SK-N-SH (cell line): Measurements from ENCODE around the gene SCN3A.

ENCODE experiments used
- ELF1 ChIP-seq: IDR thresholded peaks from 2 replicates; pipeline ENCODE4 v1.4.0; 2012
- POLR2AphosphoS5 ChIP-seq: IDR thresholded peaks from 2 replicates; pipeline ENCODE4 v1.6.1; 2012; ENCODE audit warnings: low read depth, low read length
- RFX5 ChIP-seq: IDR thresholded peaks from 2 replicates; pipeline ENCODE4 v1.6.1; 2012; ENCODE audit warnings: mild to moderate bottlenecking, improper control_type of control experiment, low read length
- YY1 ChIP-seq: IDR thresholded peaks from 2 replicates; pipeline ENCODE4 v1.4.0; 2012; ENCODE audit warnings: low read depth, mild to moderate bottlenecking
- TF ChIP-seq, protein P1 (sequence below): fragments of 200-600 bp; sonication (generic); IDR thresholded peaks from 2 replicates; pipeline ENCODE4 v1.6.1; 2017; ENCODE audit warnings: antibody characterized with exemption, mild to moderate bottlenecking, moderate library complexity

DNA sequence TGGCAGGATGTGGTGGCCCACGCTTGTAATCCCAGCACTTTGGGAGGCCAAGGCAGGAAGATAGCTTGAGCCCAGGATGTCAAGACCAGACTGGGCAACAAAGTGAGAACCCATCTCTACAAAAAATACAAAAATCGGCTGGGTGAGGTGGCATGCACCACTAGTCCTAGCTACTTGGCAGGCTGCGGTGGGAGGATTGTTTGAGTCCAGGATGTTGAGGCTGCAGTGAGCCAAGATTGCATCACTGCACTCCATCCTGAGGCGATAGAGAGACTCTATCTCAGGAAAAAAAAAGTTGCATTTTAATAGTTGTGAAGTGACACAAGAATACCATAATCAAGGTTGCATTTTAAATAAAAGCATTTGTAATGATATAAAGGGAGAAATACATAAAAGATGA is 124.4 kb downstream of the SCN3A start:
- TF ChIP-seq POLR2AphosphoS5 (no peak), YY1 (no peak), ELF1 (no peak), RFX5 (no peak)
- TF ChIP-seq, protein P1, sequence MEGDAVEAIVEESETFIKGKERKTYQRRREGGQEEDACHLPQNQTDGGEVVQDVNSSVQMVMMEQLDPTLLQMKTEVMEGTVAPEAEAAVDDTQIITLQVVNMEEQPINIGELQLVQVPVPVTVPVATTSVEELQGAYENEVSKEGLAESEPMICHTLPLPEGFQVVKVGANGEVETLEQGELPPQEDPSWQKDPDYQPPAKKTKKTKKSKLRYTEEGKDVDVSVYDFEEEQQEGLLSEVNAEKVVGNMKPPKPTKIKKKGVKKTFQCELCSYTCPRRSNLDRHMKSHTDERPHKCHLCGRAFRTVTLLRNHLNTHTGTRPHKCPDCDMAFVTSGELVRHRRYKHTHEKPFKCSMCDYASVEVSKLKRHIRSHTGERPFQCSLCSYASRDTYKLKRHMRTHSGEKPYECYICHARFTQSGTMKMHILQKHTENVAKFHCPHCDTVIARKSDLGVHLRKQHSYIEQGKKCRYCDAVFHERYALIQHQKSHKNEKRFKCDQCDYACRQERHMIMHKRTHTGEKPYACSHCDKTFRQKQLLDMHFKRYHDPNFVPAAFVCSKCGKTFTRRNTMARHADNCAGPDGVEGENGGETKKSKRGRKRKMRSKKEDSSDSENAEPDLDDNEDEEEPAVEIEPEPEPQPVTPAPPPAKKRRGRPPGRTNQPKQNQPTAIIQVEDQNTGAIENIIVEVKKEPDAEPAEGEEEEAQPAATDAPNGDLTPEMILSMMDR, result no peak
